ENCODE measurements around the gene EPC2. TPM values are rescaled to one million over a fixed set of nuclear protein-coding genes. Genes with fewer than 3 reads are reported as not detected.

The EPC2 gene
- total RNA-seq, 3 donors from 2014 or later: 30.5 to 58.5 (median 44.2) TPM

DNA sequence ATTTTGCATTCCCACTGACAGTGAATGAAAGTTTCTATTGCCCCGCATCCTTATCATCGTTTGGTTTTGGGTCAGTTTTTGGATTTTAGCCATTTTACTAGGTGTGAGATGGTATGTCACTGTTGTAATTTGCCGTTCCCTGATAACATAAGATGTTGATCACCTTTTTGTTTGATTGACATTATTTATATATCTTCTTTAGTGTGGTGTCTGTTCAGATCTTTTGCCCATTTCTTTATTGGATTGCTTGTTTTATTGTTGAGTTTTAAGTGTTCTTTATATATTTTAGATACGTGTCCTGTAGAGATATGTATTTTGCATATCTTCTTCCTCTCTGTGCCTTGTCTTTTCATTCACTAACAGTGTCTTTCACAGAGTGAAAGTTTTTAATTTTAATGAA lies 55.3 kb downstream of the EPC2 start:
- H3K36me3 ChIP-seq: no peaks in the 10 kb centered on the region
- no peaks in the 10 kb centered on the region for H3K4me1 ChIP-seq
- H3K27me3 ChIP-seq: no peaks in the 10 kb centered on the region
- H3K9me3 ChIP-seq: peaks cover 18 to 30% of the 10 kb centered on the region in 2 donors
- H3K4me3 ChIP-seq: no peak overlapping the region
- intact Hi-C loops (cut with DNase I; ENCODE audit: low total_unique reads): no loop called here
- no peak for TF ChIP-seq POLR2AphosphoS5 (IDR thresholded peaks at IDR 0.05)
- TF ChIP-seq, protein P1, sequence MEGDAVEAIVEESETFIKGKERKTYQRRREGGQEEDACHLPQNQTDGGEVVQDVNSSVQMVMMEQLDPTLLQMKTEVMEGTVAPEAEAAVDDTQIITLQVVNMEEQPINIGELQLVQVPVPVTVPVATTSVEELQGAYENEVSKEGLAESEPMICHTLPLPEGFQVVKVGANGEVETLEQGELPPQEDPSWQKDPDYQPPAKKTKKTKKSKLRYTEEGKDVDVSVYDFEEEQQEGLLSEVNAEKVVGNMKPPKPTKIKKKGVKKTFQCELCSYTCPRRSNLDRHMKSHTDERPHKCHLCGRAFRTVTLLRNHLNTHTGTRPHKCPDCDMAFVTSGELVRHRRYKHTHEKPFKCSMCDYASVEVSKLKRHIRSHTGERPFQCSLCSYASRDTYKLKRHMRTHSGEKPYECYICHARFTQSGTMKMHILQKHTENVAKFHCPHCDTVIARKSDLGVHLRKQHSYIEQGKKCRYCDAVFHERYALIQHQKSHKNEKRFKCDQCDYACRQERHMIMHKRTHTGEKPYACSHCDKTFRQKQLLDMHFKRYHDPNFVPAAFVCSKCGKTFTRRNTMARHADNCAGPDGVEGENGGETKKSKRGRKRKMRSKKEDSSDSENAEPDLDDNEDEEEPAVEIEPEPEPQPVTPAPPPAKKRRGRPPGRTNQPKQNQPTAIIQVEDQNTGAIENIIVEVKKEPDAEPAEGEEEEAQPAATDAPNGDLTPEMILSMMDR (IDR thresholded peaks at IDR 0.05): no peak
- no peak for TF ChIP-seq POLR2A (IDR thresholded peaks at IDR 0.05)
- DNase-seq (ENCODE audit: low spot score in 2 of 2): no peak
- no peak overlapping the region for H3K27ac ChIP-seq

- intact Hi-C loops (cut with DNase I; ENCODE audit: low total_unique reads): no loop called here
Observed at GRCh38 chr2:148701039-148701438, 56.5 kb downstream of the EPC2 start.

DNA sequence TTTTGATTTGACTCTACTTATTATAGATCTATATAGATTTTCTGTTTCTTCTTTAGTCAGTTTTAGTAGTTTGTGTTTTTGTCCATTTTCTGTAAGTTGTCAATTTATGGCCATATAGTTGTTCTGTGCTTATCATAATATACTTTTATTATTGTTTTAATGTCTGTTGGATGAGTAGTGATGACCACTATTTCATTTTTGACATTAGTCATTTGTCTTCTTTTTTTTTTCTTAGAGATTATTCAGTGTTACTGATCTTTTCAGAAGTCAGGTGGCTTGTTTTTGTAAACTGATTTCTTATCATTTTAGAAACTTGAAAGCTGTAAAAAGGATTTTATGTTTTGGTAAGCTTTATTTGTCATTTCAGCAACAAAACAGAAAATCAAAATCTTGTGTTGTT lies 57.3 kb downstream of the EPC2 start:
- Histone ChIP-seq H3K4me1 (no peaks in the 10 kb centered on the region), H3K27ac (no peak overlapping the region), H3K36me3 (no peaks in the 10 kb centered on the region), H3K4me3 (no peak overlapping the region), H3K9me3 (peaks cover 18 to 30% of the 10 kb centered on the region in 2 donors), H3K27me3 (no peaks in the 10 kb centered on the region)
- intact Hi-C loops (cut with DNase I; ENCODE audit: low total_unique reads): no loop called here
- TF ChIP-seq POLR2AphosphoS5 (IDR thresholded peaks at IDR 0.05) (no peak), POLR2A (IDR thresholded peaks at IDR 0.05) (no peak)
- TF ChIP-seq, protein P1 (IDR thresholded peaks at IDR 0.05): no peak
- no peak for DNase-seq (ENCODE audit: low spot score in 2 of 2)

More at GRCh38 chr2:148701039-148701438, 56.5 kb downstream of the EPC2 start:
- H3K9me3 ChIP-seq: peaks cover 18 to 30% of the 10 kb centered on the region in 2 donors
- H3K27ac ChIP-seq: no peak overlapping the region
- no peaks in the 10 kb centered on the region for H3K4me1 ChIP-seq
- no peak overlapping the region for H3K4me3 ChIP-seq
- TF ChIP-seq, protein P1 (IDR thresholded peaks at IDR 0.05): no peak
- no peak for TF ChIP-seq POLR2A (IDR thresholded peaks at IDR 0.05)
- no peaks in the 10 kb centered on the region for H3K36me3 ChIP-seq
- DNase-seq (ENCODE audit: low spot score in 2 of 2): no peak
- H3K27me3 ChIP-seq: no peaks in the 10 kb centered on the region

- no peak for DNase-seq (ENCODE audit: low spot score in 2 of 2)
- H3K9me3 ChIP-seq: peaks cover 18 to 30% of the 10 kb centered on the region in 2 donors
- intact Hi-C loops (cut with DNase I; ENCODE audit: low total_unique reads): no loop called here
- no peak overlapping the region for H3K27ac ChIP-seq
- H3K27me3 ChIP-seq: no peaks in the 10 kb centered on the region
- H3K36me3 ChIP-seq: no peaks in the 10 kb centered on the region
- no peaks in the 10 kb centered on the region for H3K4me1 ChIP-seq
- no peak overlapping the region for H3K4me3 ChIP-seq
- TF ChIP-seq POLR2AphosphoS5 (IDR thresholded peaks at IDR 0.05) (no peak), POLR2A (IDR thresholded peaks at IDR 0.05) (no peak)
- TF ChIP-seq, protein P1 (IDR thresholded peaks at IDR 0.05): no peak
Observed at GRCh38 chr2:148702475-148702874, 57.9 kb downstream of the EPC2 start.

- no peaks in the 10 kb centered on the region for H3K4me1 ChIP-seq
- no peak for TF ChIP-seq POLR2A (IDR thresholded peaks at IDR 0.05)
- TF ChIP-seq, protein P1 (IDR thresholded peaks at IDR 0.05): no peak
- no peak for TF ChIP-seq POLR2AphosphoS5 (IDR thresholded peaks at IDR 0.05)
- H3K27me3 ChIP-seq: no peaks in the 10 kb centered on the region
- intact Hi-C loops (cut with DNase I; ENCODE audit: low total_unique reads): no loop called here
- no peak overlapping the region for H3K4me3 ChIP-seq
- peaks cover 18 to 27% of the 10 kb centered on the region in 2 donors for H3K9me3 ChIP-seq
- H3K27ac ChIP-seq: no peak overlapping the region
- H3K36me3 ChIP-seq: no peaks in the 10 kb centered on the region
- no peak for DNase-seq (ENCODE audit: low spot score in 2 of 2)
Observed at GRCh38 chr2:148704247-148704646, 59.7 kb downstream of the EPC2 start.

All from breast epithelium (tissue), 4 donors.